K562 (cell line): ENCODE measurements around the gene DLG4. TPM values are rescaled to one million over a fixed set of nuclear protein-coding genes. Genes with fewer than 3 reads are reported as not detected.

Source experiments
- ATAC-seq: fragments of 200-7000 bp; cut with Tn5 transposase; 3 replicates; pipeline ENCODE4 v1.9.1; 2020; ENCODE audit warnings: moderate library complexity
- BruUV-seq: library from RNA; stranded (reverse); fragments of 400-500 nt; replicated peaks from 2 replicates; lab custom pipeline; 2021; lab: Mats Ljungman, UMichigan
- CTCF ChIA-PET: fragments of 300-600 bp; formaldehyde crosslinking; extraction: SDS; loops from one replicate; lab custom pipeline; 2021; ENCODE audit warnings: low intra/inter-chr PET ratio; lab: Yijun Ruan, JAX
- POLR2A ChIA-PET: fragments of 300-600, 350-650 bp; sonication (Branson Sonifier 250); formaldehyde crosslinking; extraction: SDS; loops from one replicate; lab custom pipeline; 2021; ENCODE audit warnings: antibody characterized with exemption, inconsistent platforms; lab: Yijun Ruan, JAX
- DNase-seq, 4 experiments: peaks; one replicate each; pipeline versions ENCODE4 v3.0.0 to v3.0.0-alpha.2; 2011 to 2018; ENCODE audit warnings: low spot score in 3 of 4, mixed read lengths in 3 of 4; ENCODE audit errors: extremely low read depth in 1 of 4
- FAIRE-seq: peaks from 2 replicates; lab custom pipeline; 2011; peaks lifted over from hg19 to GRCh38; lab: Jason Lieb, UNC
- H2AFZ ChIP-seq: 2 replicates; pipeline ENCODE4 v1.6.0; 2011; ENCODE audit warnings: low read depth, low read length, control low read depth, inconsistent platforms
- H3K27ac ChIP-seq: fragments of 200-600 bp; 3 replicates; pipeline ENCODE4 v1.8.0; 2011; ENCODE audit warnings: low read depth, mild to moderate bottlenecking, control low read depth, inconsistent platforms, low read length, moderate library complexity, mixed read lengths; ENCODE audit errors: extremely low read depth
- H3K27me3 ChIP-seq, 2 experiments: fragments of 300-600 bp in 1 of 2; 2 replicates in 1 of 2; 3 replicates in 1 of 2; pipeline versions ENCODE4 v1.6.0 to v1.8.0; 2011; ENCODE audit warnings: inconsistent platforms in 2 of 2, low read length in 2 of 2, mild to moderate bottlenecking in 1 of 2, mixed read lengths in 1 of 2, moderate library complexity in 1 of 2; ENCODE audit not compliant: control insufficient read depth in 2 of 2, insufficient read depth in 2 of 2
- H3K36me3 ChIP-seq: fragments of 300-600 bp; 3 replicates; pipeline ENCODE4 v1.8.0; 2011; ENCODE audit warnings: mild to moderate bottlenecking, low read length, inconsistent platforms; ENCODE audit not compliant: control insufficient read depth, insufficient read depth
- H3K4me1 ChIP-seq, 2 experiments: fragments of 200-600 bp in 1 of 2; replicated peaks in 1 of 2; 2 replicates in 1 of 2; 3 replicates in 1 of 2; pipeline versions ENCODE4 v1.5.1 to v1.8.0; 2011; ENCODE audit warnings: inconsistent platforms in 2 of 2, low read length in 2 of 2, mild to moderate bottlenecking in 1 of 2, mixed read lengths in 1 of 2, moderate library complexity in 1 of 2; ENCODE audit not compliant: control insufficient read depth in 2 of 2, insufficient read depth in 2 of 2
- H3K4me2 ChIP-seq: 2 replicates; pipeline ENCODE4 v1.6.1; 2011; ENCODE audit warnings: low read length, control low read depth, inconsistent platforms, mixed read lengths; ENCODE audit not compliant: insufficient read depth
- H3K4me3 ChIP-seq: fragments of 200-600 bp; sonication (generic), shearing (Covaris generic); 2 replicates; pipeline ENCODE4 v1.5.1; 2016; ENCODE audit warnings: control low read depth, inconsistent platforms
- H3K79me2 ChIP-seq: fragments of 200-600 bp; 3 replicates; pipeline ENCODE4 v1.8.0; 2011; ENCODE audit warnings: low read length, inconsistent platforms; ENCODE audit not compliant: control insufficient read depth, insufficient read depth
- H3K9ac ChIP-seq, 2 experiments: 2 replicates each; pipeline versions ENCODE4 v1.6.0 to v1.6.1; 2011; ENCODE audit warnings: low read depth in 2 of 2, low read length in 2 of 2, control low read depth in 1 of 2, inconsistent platforms in 1 of 2, mild to moderate bottlenecking in 1 of 2, mixed read lengths in 1 of 2; ENCODE audit not compliant: insufficient read depth in 1 of 2
- H3K9me1 ChIP-seq: one replicate; pipeline ENCODE4 v1.6.0; 2011; ENCODE audit warnings: inconsistent platforms, mild to moderate bottlenecking, low read length, moderate library complexity; ENCODE audit not compliant: control insufficient read depth, insufficient read depth
- H3K9me3 ChIP-seq: replicated peaks from 2 replicates; pipeline ENCODE4 v1.5.1; 2011; ENCODE audit warnings: low read depth, low read length, inconsistent platforms; ENCODE audit not compliant: control insufficient read depth, insufficient read depth
- H4K20me1 ChIP-seq: replicated peaks from 2 replicates; pipeline ENCODE4 v1.6.1; 2011; ENCODE audit warnings: low read length, inconsistent platforms, mixed read lengths; ENCODE audit not compliant: control insufficient read depth, insufficient read depth
- BDP1 ChIP-seq: IDR thresholded peaks from 3 replicates; pipeline ENCODE4 v1.6.1; 2011; ENCODE audit not compliant: insufficient read length, insufficient read depth
- MAX ChIP-seq: sonication (generic); formaldehyde crosslinking; IDR thresholded peaks from 2 replicates; pipeline ENCODE4 v1.9.0; 2022; ENCODE audit warnings: mild to moderate bottlenecking, missing genetic modification reagents
- MYC ChIP-seq, 2 experiments: fragments of 250-450 bp in 1 of 2; sonication (Bioruptor Pico) in 1 of 2; IDR thresholded peaks; 2 replicates each; pipeline versions ENCODE4 v1.5.1 to v1.6.1; 2012 to 2021; ENCODE audit warnings: low read depth in 2 of 2, borderline replicate concordance in 1 of 2, improper control_type of control experiment in 1 of 2, low read length in 1 of 2, mild to moderate bottlenecking in 1 of 2, moderate library complexity in 1 of 2
- NCOA6 ChIP-seq: fragments of 450-650 bp; IDR thresholded peaks from 2 replicates; pipeline ENCODE4 v1.6.1; 2017; ENCODE audit warnings: mild to moderate bottlenecking
- PML ChIP-seq: IDR thresholded peaks from 2 replicates; pipeline ENCODE4 v1.6.1; 2012; ENCODE audit warnings: low read length, inconsistent platforms
- USF2 ChIP-seq: sonication (generic); formaldehyde crosslinking; IDR thresholded peaks from 2 replicates; pipeline ENCODE4 v1.5.0; 2020; ENCODE audit warnings: missing genetic modification reagents
- ZBTB40 ChIP-seq, 2 experiments: fragments of 450-650 bp in 1 of 2; sonication (generic) in 1 of 2; formaldehyde crosslinking in 1 of 2; IDR thresholded peaks; 2 replicates each; pipeline versions ENCODE4 v1.7.1 to v1.9.0; 2016 to 2022; ENCODE audit warnings: inconsistent platforms in 1 of 2, mild to moderate bottlenecking in 1 of 2, missing genetic modification reagents in 1 of 2
- ZNF740 ChIP-seq, 3 experiments: fragments of 200-800 bp in 1 of 3; sonication (Bioruptor generic) in 1 of 3; sonication (generic) in 1 of 3; formaldehyde crosslinking in 1 of 3; IDR thresholded peaks; 2 replicates each; pipeline versions ENCODE4 v1.6.1 to v1.8.0; 2016 to 2022; ENCODE audit warnings: mild to moderate bottlenecking in 2 of 3, missing compliant biosample characterization in 2 of 3, missing genetic modification characterization in 2 of 3, missing genetic modification reagents in 1 of 3
- WGBS: fragments of 100-300 bp; shearing (Covaris generic); methylation state at CpG from one replicate; pipeline ENCODE4 v1.1.6; 2016; ENCODE audit warnings: low coverage, mixed read lengths; ENCODE audit not compliant: insufficient coverage; ENCODE audit errors: missing lambda C conversion rate; 5-methylcytosine and 5-hydroxymethylcytosine counted together
- in situ Hi-C: fragments of 300-500 bp; cut with MboI; formaldehyde crosslinking; loops from 4 replicates; pipeline ENCODE4 v1.15.0; 2018; ENCODE audit warnings: inconsistent platforms, mixed read lengths
- intact Hi-C: fragments of 100-400 bp; cut with micrococcal nuclease; formaldehyde crosslinking; loops from 2 replicates; pipeline ENCODE4 v1.14.2; 2022
- polyA plus RNA-seq, 8 experiments: library from polyadenylated mRNA; depleted of rRNA in 4 of 8; stranded (reverse) in 5 of 8; unstranded in 3 of 8; fragments of >200 nt; fragmentation: Nextera tagmentation in 2 of 8; fragmentation: Illumina TruSeq in 1 of 8; extraction: Ambion mirVana in 2 of 8; extraction: Trizol in 1 of 8; gene quantifications; 2 replicates each; pipeline versions ENCODE4 v1.2.1 to v1.2.3, GENCODE V29; 2011 to 2014; ENCODE audit warnings: inconsistent platforms in 1 of 8, missing spikeins in 1 of 8
- total RNA-seq, 7 experiments: library from RNA; depleted of rRNA in 6 of 7; stranded (reverse); fragments of >200 nt in 6 of 7; fragmentation: Illumina TruSeq in 2 of 7; extraction: Trizol in 2 of 7; gene quantifications; 2 replicates each; pipeline versions ENCODE4 v1.2.1 to v1.2.3, GENCODE V29; 2011 to 2021; ENCODE audit warnings: low replicate concordance in 1 of 7

The DLG4 gene
- total and polyA plus RNA-seq, 9 of the 15 experiments (the other 6 are each of a cell fraction or from before 2014, with no cell fraction given): 0.03 to 12.0 (median 4.1) TPM

- Histone ChIP-seq H3K4me3 (peak within 1 kb of the TSS; percentile 95), H3K9me1 (no peaks in the 10 kb centered on the region), H4K20me1 (no peaks in the 10 kb centered on the region), H3K36me3 (peaks cover 48% of the 10 kb centered on the region), H3K9me3 (no peaks in the 10 kb centered on the region), H3K79me2 (peaks cover 61% of the 10 kb centered on the region), H3K4me2 (peak within 1 kb of the TSS; percentile 98), H3K27ac (peak within 1 kb of the TSS; percentile 96), H3K4me1 (peaks cover 13 to 19% of the 10 kb centered on the region in 2 experiments; a peak in 4 of 5 replicates), H3K27me3 (no peaks in the 10 kb centered on the region), H3K9ac (peak within 1 kb of the TSS; percentile 97 to 98), H2AFZ (peak within 1 kb of the TSS; percentile 96)
- ChIA-PET CTCF (interaction anchor here (0.6 kb wide), 1 partner anchor 55 kb away, joined by 3 read pairs; the partner anchor contains the start of gene EIF5A), POLR2A (interaction anchor here (0.5 to 1.7 kb wide), 5 partner anchors 8 to 199 kb away, joined by 3 to 16 read pairs (median 3); partner anchors contain the start of genes GABARAP and PHF23)
- intact Hi-C loops: loop anchor here (2.0 kb wide), 1 partner anchor 13 kb away; the partner anchor contains the start of gene PHF23
- no TSS peak for BruUV-seq
- FAIRE-seq: peak; percentile 100
- peak; percentile 73 to 97 (median 88) for DNase-seq
- in situ Hi-C loops: no loop called here
- under 1% methylated on average over 17 of the region's 41 CpGs for WGBS
- ATAC-seq: peak; percentile 96
- no peak for TF ChIP-seq MAX (CRISPR knock-in tag)
- no peak for TF ChIP-seq PML
- no peak for TF ChIP-seq USF2 (CRISPR knock-in tag)
- TF ChIP-seq BDP1: no peak
- TF ChIP-seq MYC (IDR thresholded peaks at IDR 0.05; ENCODE audit: low read depth, low read length): peak; percentile 7; the same call in 1 of the 2 replicates
- TF ChIP-seq MYC (CRISPR knock-in tag; IDR thresholded peaks at IDR 0.05; ENCODE audit: borderline replicate concordance, low read depth): no peak
- no peak for TF ChIP-seq NCOA6
- TF ChIP-seq ZNF740 (CRISPR knock-in tag; IDR thresholded peaks at IDR 0.05): 0 out of 2 replicates have a peak, but pooled peaks have one; percentile 7
- no peak for TF ChIP-seq ZNF740 (tag; IDR thresholded peaks at IDR 0.05)
- TF ChIP-seq ZBTB40 (IDR thresholded peaks at IDR 0.05): peak; percentile 94
- no peak for TF ChIP-seq ZBTB40 (CRISPR knock-in tag; IDR thresholded peaks at IDR 0.05)
These were observed 32.1 kb upstream of the DLG4 start, which contains the start of gene CTDNEP1 for GRCh38 chr17:7251661-7252175. CTDNEP1 (minus strand) TSS chr17:7251734; CDS start chr17:7251296, 438 bp downstream.
